NCI-H2227 treated with DMSO at 0.1 percent for 48 hours (cell line): ENCODE results near the gene OR51B2.
"Not testable (repeated sequence)": the region's sequence is repeated elsewhere in the genome, so short reads cannot be mapped to it uniquely, and the experiment has no call there.

Experiments used
- DNase-seq: peaks from one replicate; lab custom pipeline; 2025; lab: John Stamatoyannopoulos, UW

Gene OR51B2

GRCh38 chr11:5310423-5310822, 13.7 kb downstream of the OR51B2 start:
- no peak for DNase-seq

- DNase-seq: no peak
Observed at GRCh38 chr11:5307256-5308019, 16.7 kb downstream of the OR51B2 start.

GRCh38 chr11:5304046-5304445, 20.1 kb downstream of the OR51B2 start:
- DNase-seq: no peak

- no peak for DNase-seq
Observed at GRCh38 chr11:5303626-5304025, 20.5 kb downstream of the OR51B2 start.

- no peak for DNase-seq
Observed at GRCh38 chr11:5301846-5302245, 22.3 kb downstream of the OR51B2 start, which contains the start of gene OR51B4. OR51B4 (minus strand) TSS chr11:5301946; CDS start chr11:5301946, 0 bp downstream.

GRCh38 chr11:5300251-5300650, 23.8 kb downstream of the OR51B2 start:
- no peak for DNase-seq

- DNase-seq: no peak
Observed at GRCh38 chr11:5298451-5298850, 25.6 kb downstream of the OR51B2 start.

- no peak for DNase-seq
Observed at GRCh38 chr11:5297721-5298323, 26.3 kb downstream of the OR51B2 start.

- not testable (repeated sequence) for DNase-seq
Observed at GRCh38 chr11:5294342-5294995, 29.6 kb downstream of the OR51B2 start.

GRCh38 chr11:5293028-5293427, 31.1 kb downstream of the OR51B2 start:
- DNase-seq: no peak

GRCh38 chr11:5291207-5291838, 32.8 kb downstream of the OR51B2 start:
- no peak for DNase-seq

- no peak for DNase-seq
Observed at GRCh38 chr11:5290106-5290505, 34.0 kb downstream of the OR51B2 start.

- no peak for DNase-seq
Observed at GRCh38 chr11:5289696-5290095, 34.4 kb downstream of the OR51B2 start.

- no peak for DNase-seq
Observed at GRCh38 chr11:5288906-5289550, 35.1 kb downstream of the OR51B2 start.

- no peak for DNase-seq
Observed at GRCh38 chr11:5288108-5288905, 35.8 kb downstream of the OR51B2 start.

- DNase-seq: no peak
Observed at GRCh38 chr11:5286901-5287300, 37.2 kb downstream of the OR51B2 start.

GRCh38 chr11:5286351-5286750, 37.7 kb downstream of the OR51B2 start:
- no peak for DNase-seq

GRCh38 chr11:5285703-5286340, 38.3 kb downstream of the OR51B2 start:
- DNase-seq: no peak

GRCh38 chr11:5284637-5285036, 39.5 kb downstream of the OR51B2 start:
- DNase-seq: no peak

GRCh38 chr11:5283882-5284281, 40.2 kb downstream of the OR51B2 start:
- no peak for DNase-seq

GRCh38 chr11:5283086-5283485, 41.0 kb downstream of the OR51B2 start:
- DNase-seq: no peak
